ENCODE results near the gene MAN2B1. TPM values are rescaled to one million over a fixed set of nuclear protein-coding genes. Genes with fewer than 3 reads are reported as not detected.
A peak's percentile ranks its signal among the peaks of the same experiment; 100 is the strongest.

The MAN2B1 gene
- total RNA-seq, 1 donor from 2014 or later: 120 TPM

DNA sequence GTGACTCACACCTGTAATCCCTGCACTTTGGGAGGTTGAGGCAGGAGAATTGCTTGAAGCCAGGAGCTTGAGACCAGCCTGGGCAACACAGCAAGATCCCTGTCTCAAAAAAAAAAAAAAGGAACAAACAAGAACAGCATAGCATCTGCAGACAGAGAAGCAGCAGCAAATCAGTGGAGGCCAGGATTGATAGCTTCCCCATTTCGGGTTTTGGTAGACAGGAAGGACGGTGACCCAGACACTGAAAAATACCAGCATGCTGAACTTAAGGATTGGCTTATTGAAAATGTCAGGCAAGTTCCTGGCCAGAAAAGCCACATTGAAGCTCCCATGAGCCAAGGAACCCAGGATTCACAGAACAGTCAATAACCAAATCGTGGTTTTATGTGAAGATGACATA, 58.9 kb downstream of the MAN2B1 start:
- no peaks in the 10 kb centered on the region for H3K27me3 Mint-ChIP-seq (ENCODE audit: unreplicated experiment)
- peak; percentile 23 for DNase-seq (ENCODE audit: extremely low spot score, unreplicated experiment)
- peaks cover 9% of the 10 kb centered on the region for H3K36me3 Mint-ChIP-seq (ENCODE audit: unreplicated experiment)
- no peaks in the 10 kb centered on the region for H3K9me3 Mint-ChIP-seq (ENCODE audit: unreplicated experiment)
- TF ChIP-seq, protein P1, sequence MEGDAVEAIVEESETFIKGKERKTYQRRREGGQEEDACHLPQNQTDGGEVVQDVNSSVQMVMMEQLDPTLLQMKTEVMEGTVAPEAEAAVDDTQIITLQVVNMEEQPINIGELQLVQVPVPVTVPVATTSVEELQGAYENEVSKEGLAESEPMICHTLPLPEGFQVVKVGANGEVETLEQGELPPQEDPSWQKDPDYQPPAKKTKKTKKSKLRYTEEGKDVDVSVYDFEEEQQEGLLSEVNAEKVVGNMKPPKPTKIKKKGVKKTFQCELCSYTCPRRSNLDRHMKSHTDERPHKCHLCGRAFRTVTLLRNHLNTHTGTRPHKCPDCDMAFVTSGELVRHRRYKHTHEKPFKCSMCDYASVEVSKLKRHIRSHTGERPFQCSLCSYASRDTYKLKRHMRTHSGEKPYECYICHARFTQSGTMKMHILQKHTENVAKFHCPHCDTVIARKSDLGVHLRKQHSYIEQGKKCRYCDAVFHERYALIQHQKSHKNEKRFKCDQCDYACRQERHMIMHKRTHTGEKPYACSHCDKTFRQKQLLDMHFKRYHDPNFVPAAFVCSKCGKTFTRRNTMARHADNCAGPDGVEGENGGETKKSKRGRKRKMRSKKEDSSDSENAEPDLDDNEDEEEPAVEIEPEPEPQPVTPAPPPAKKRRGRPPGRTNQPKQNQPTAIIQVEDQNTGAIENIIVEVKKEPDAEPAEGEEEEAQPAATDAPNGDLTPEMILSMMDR (IDR thresholded peaks at IDR 0.05): no peak
- peaks cover 14% of the 10 kb centered on the region for H3K4me1 Mint-ChIP-seq (ENCODE audit: unreplicated experiment)
- H3K4me3 Mint-ChIP-seq (ENCODE audit: unreplicated experiment): no peak overlapping the region
- no peak overlapping the region for H3K27ac Mint-ChIP-seq (ENCODE audit: unreplicated experiment)

DNA sequence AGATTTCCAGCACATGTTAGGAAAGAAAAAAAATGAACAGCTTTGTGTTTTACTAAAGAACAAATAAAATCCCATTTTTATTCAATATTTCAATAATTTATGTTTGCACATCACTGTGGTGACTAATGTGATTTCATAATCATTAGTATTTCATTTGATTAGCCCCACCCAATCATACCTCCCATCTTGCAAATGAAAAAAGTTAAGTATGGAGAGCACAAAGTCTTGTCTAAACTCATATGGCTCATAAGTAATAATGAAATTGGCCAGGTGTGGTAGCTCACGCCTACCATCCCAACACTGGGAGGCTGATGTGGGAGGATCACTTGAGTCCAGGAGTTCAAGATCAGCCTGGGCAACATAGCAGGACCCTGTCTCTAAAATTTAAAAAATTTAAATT, 59.7 kb downstream of the MAN2B1 start:
- Mint-ChIP-seq H3K27me3 (ENCODE audit: unreplicated experiment) (no peaks in the 10 kb centered on the region), H3K4me1 (ENCODE audit: unreplicated experiment) (peaks cover 11% of the 10 kb centered on the region), H3K9me3 (ENCODE audit: unreplicated experiment) (no peaks in the 10 kb centered on the region), H3K36me3 (ENCODE audit: unreplicated experiment) (peaks cover 10% of the 10 kb centered on the region), H3K4me3 (ENCODE audit: unreplicated experiment) (no peak overlapping the region), H3K27ac (ENCODE audit: unreplicated experiment) (no peak overlapping the region)
- DNase-seq (ENCODE audit: extremely low spot score, unreplicated experiment): no peak
- TF ChIP-seq, protein P1 (IDR thresholded peaks at IDR 0.05): no peak

DNA sequence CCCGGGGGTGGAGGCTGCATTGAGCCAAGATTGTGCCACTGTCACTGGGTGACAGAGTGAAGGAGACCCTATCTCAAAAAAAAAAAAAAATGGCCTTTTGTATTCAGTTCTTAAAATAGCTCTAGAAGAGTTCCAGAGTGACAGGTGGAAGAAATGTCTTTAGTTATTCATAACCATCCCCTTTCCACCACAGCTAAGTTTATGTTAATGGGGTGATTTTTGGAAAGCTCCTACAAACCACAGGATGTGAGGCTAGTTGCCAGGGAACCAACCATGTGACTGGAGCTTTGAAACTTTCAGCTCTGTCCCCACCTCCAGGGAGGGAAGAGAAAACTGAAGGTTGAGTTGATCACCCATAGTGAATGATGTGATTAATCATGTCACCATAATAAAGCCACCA, 62.8 kb downstream of the MAN2B1 start:
- DNase-seq (ENCODE audit: extremely low spot score, unreplicated experiment): no peak
- peaks cover 14% of the 10 kb centered on the region for H3K36me3 Mint-ChIP-seq (ENCODE audit: unreplicated experiment)
- no peaks in the 10 kb centered on the region for H3K4me1 Mint-ChIP-seq (ENCODE audit: unreplicated experiment)
- no peak overlapping the region for H3K27ac Mint-ChIP-seq (ENCODE audit: unreplicated experiment)
- no peaks in the 10 kb centered on the region for H3K27me3 Mint-ChIP-seq (ENCODE audit: unreplicated experiment)
- no peak overlapping the region for H3K4me3 Mint-ChIP-seq (ENCODE audit: unreplicated experiment)
- TF ChIP-seq, protein P1 (IDR thresholded peaks at IDR 0.05): no peak
- H3K9me3 Mint-ChIP-seq (ENCODE audit: unreplicated experiment): no peaks in the 10 kb centered on the region

DNA sequence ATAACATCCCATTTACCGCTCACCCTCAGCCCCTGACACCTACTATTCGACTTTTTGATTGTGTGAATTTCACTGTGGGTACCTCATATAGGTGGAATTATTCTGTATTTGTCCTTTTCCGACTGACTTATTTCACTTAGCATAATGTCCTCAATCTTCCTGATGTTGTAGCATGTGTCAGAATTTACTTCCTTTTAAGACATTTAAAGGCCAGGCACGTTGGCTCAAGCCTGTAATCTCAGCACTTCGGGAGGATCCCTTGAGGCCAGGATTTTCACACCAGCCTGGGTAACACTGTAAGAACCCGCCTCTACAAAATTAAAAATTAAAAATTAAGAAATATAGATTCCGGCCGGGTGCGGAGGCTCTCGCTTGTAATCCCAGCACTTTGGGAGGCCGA, 68.9 kb downstream of the MAN2B1 start:
- no peaks in the 10 kb centered on the region for H3K9me3 Mint-ChIP-seq (ENCODE audit: unreplicated experiment)
- no peaks in the 10 kb centered on the region for H3K27me3 Mint-ChIP-seq (ENCODE audit: unreplicated experiment)
- H3K27ac Mint-ChIP-seq (ENCODE audit: unreplicated experiment): no peak overlapping the region
- no peak overlapping the region for H3K4me3 Mint-ChIP-seq (ENCODE audit: unreplicated experiment)
- TF ChIP-seq, protein P1 (IDR thresholded peaks at IDR 0.05): no peak
- H3K36me3 Mint-ChIP-seq (ENCODE audit: unreplicated experiment): peaks cover 27% of the 10 kb centered on the region
- no peaks in the 10 kb centered on the region for H3K4me1 Mint-ChIP-seq (ENCODE audit: unreplicated experiment)
- peak; percentile 17 for DNase-seq (ENCODE audit: extremely low spot score, unreplicated experiment)

DNA sequence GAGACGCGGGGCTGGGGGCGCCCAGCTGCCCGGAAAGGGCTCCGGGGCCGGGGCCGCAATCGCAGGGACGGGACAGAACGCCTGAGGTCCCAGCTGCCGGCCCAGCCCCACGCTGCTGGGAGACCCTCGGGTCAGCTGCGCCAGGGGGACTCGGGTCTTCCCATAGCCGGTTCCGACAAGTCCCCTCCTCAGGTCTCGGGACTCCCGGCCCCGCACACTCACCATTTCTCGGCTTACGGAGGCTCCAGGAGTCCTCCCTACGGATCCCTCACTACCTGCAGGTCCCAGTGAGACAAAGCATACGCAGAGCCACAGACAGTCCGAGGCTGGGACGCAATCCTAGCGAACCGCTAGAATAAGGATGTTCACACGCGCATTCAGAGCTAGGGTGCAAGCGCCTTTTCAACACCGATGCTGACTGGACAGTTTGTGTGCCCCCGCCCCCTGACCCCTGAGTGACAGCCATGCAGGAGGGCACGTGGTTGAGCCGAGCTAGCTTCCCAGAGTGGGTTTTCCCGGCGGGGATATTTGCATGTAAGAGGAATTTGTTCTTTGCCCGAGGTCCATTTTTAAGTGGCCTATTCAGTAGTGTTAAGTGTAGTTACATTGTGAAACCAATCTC, 69.5 kb downstream of the MAN2B1 start:
- Mint-ChIP-seq H3K27me3 (ENCODE audit: unreplicated experiment) (no peaks in the 10 kb centered on the region), H3K9me3 (ENCODE audit: unreplicated experiment) (no peaks in the 10 kb centered on the region), H3K27ac (ENCODE audit: unreplicated experiment) (no peak overlapping the region), H3K4me1 (ENCODE audit: unreplicated experiment) (no peaks in the 10 kb centered on the region), H3K36me3 (ENCODE audit: unreplicated experiment) (peaks cover 27% of the 10 kb centered on the region), H3K4me3 (ENCODE audit: unreplicated experiment) (no peak overlapping the region)
- DNase-seq (ENCODE audit: extremely low spot score, unreplicated experiment): peak; percentile 81
- TF ChIP-seq, protein P1 (IDR thresholded peaks at IDR 0.05): no peak

Other genes starting within 250 kb of the MAN2B1 start
- gene ZNF443, start 225.7 kb downstream of the MAN2B1 start, total RNA-seq: 1.7 and 2.2 TPM in 2 replicates
- gene ZNF709, start 181.9 kb downstream of the MAN2B1 start, total RNA-seq: 3.4 and 3.9 TPM in 2 replicates
- gene ZNF564, start 115.3 kb downstream of the MAN2B1 start, total RNA-seq: 10.7 and 12.9 TPM in 2 replicates
- gene ZNF490, start 55.9 kb downstream of the MAN2B1 start, total RNA-seq: 9.2 TPM in 2 replicates
- gene ZNF791, start 55.8 kb downstream of the MAN2B1 start, total RNA-seq: 25.0 and 26.1 TPM in 2 replicates
- gene WDR83, start 65 bp upstream of the MAN2B1 start, total RNA-seq: 11.4 and 12.4 TPM in 2 replicates
- 64.3 and 68.4 TPM in 2 replicates for gene DHPS, start 15.1 kb upstream of the MAN2B1 start, total RNA-seq
- not detected in 2 replicates for gene GNG14, start 21.3 kb upstream of the MAN2B1 start, total RNA-seq
- 10.9 and 11.4 TPM in 2 replicates for gene FBXW9, start 29.9 kb upstream of the MAN2B1 start, total RNA-seq
- 79.0 and 93.3 TPM in 2 replicates for gene TNPO2, start 57.2 kb upstream of the MAN2B1 start, total RNA-seq
- gene TRIR, start 67.9 kb upstream of the MAN2B1 start, total RNA-seq: 151 and 160 TPM in 2 replicates
- gene GET3, start 70.8 kb upstream of the MAN2B1 start, total RNA-seq: 72.1 and 77.0 TPM in 2 replicates
- not detected in 2 replicates for gene BEST2, start 85.0 kb upstream of the MAN2B1 start, total RNA-seq
- gene HOOK2, start 108.8 kb upstream of the MAN2B1 start, total RNA-seq: 24.6 and 26.8 TPM in 2 replicates
- gene JUNB, start 124.7 kb upstream of the MAN2B1 start, total RNA-seq: 141 and 158 TPM in 2 replicates
- 235 TPM in 2 replicates for gene PRDX2, start 135.1 kb upstream of the MAN2B1 start, total RNA-seq
- 8.2 and 8.4 TPM in 2 replicates for gene THSD8, start 135.3 kb upstream of the MAN2B1 start, total RNA-seq
- 7.6 and 10.0 TPM in 2 replicates for gene RNASEH2A, start 139.8 kb upstream of the MAN2B1 start, total RNA-seq
- not detected in 2 replicates for gene RTBDN, start 167.8 kb upstream of the MAN2B1 start, total RNA-seq
- 0.32 TPM in 1 of 2 replicates, not detected in the other for gene MAST1, start 171.8 kb upstream of the MAN2B1 start, total RNA-seq
- gene DNASE2, start 214.7 kb upstream of the MAN2B1 start, total RNA-seq: 47.3 and 57.0 TPM in 2 replicates
- gene KLF1, start 220.5 kb upstream of the MAN2B1 start, total RNA-seq: not detected in 2 replicates
- 23.1 and 23.8 TPM in 2 replicates for gene GCDH, start 224.4 kb upstream of the MAN2B1 start, total RNA-seq